Erythroblast (primary cell): ENCODE measurements around the gene SLC49A4.

Source experiments
- GATA1 ChIP-seq: IDR thresholded peaks from 2 replicates; pipeline ENCODE4 v1.6.1; 2011; ENCODE audit warnings: low read depth, mild to moderate bottlenecking, control low read depth, low read length, moderate library complexity
- POLR2A ChIP-seq: IDR thresholded peaks from 2 replicates; pipeline ENCODE4 v1.6.1; 2011; ENCODE audit warnings: mild to moderate bottlenecking, low read length

GRCh38 chr3:122918576-122919290 is 123.9 kb downstream of the SLC49A4 start:
- no peak for TF ChIP-seq POLR2A
- no peak for TF ChIP-seq GATA1
